HS-27A (cell line): ENCODE results near the gene DNAH6.
"Not testable (repeated sequence)": the region's sequence is repeated elsewhere in the genome, so short reads cannot be mapped to it uniquely, and the experiment has no call there.

Source experiments
- DNase-seq: peaks from one replicate; pipeline ENCODE4 v3.0.0-alpha.2; 2012; ENCODE audit warnings: low read depth, missing footprints

The DNAH6 gene

GRCh38 chr2:84755096-84755495 is 238.8 kb downstream of the DNAH6 start:
- no peak for DNase-seq

- DNase-seq = no peak
These were observed 241.3 kb downstream of the DNAH6 start for GRCh38 chr2:84757648-84758047.

GRCh38 chr2:84766791-84767190 is 250.5 kb downstream of the DNAH6 start:
- DNase-seq = no peak

- DNase-seq = no peak
These were observed 252.5 kb downstream of the DNAH6 start for GRCh38 chr2:84768840-84769239.

GRCh38 chr2:84770280-84770679 is 254.0 kb downstream of the DNAH6 start:
- no peak for DNase-seq

- no peak for DNase-seq
These were observed 255.0 kb downstream of the DNAH6 start for GRCh38 chr2:84771251-84771650.

- DNase-seq = not testable (repeated sequence)
These were observed 257.3 kb downstream of the DNAH6 start for GRCh38 chr2:84773562-84773961.

- peak; percentile 51 for DNase-seq
These were observed 259.7 kb downstream of the DNAH6 start for GRCh38 chr2:84776011-84776410.

- DNase-seq = no peak
These were observed 262.8 kb downstream of the DNAH6 start for GRCh38 chr2:84778911-84779690.

GRCh38 chr2:84779781-84780180 is 263.5 kb downstream of the DNAH6 start:
- DNase-seq = no peak

- peak; percentile 46 for DNase-seq
These were observed 265.8 kb downstream of the DNAH6 start for GRCh38 chr2:84781942-84782716.

GRCh38 chr2:84782717-84783442 is 266.6 kb downstream of the DNAH6 start:
- DNase-seq = no peak

- no peak for DNase-seq
These were observed 269.7 kb downstream of the DNAH6 start for GRCh38 chr2:84785950-84786349.

GRCh38 chr2:84786601-84787000 is 270.3 kb downstream of the DNAH6 start:
- DNase-seq = no peak

- DNase-seq = no peak
These were observed 271.7 kb downstream of the DNAH6 start for GRCh38 chr2:84788027-84788426.

GRCh38 chr2:84788498-84788897 is 272.2 kb downstream of the DNAH6 start:
- no peak for DNase-seq

GRCh38 chr2:84792856-84793522 is 276.7 kb downstream of the DNAH6 start:
- DNase-seq = no peak

GRCh38 chr2:84793641-84794040 is 277.3 kb downstream of the DNAH6 start:
- DNase-seq = no peak

- DNase-seq = no peak
These were observed 280.5 kb downstream of the DNAH6 start for GRCh38 chr2:84796798-84797197.

GRCh38 chr2:84797271-84797670 is 281.0 kb downstream of the DNAH6 start:
- no peak for DNase-seq

GRCh38 chr2:84799772-84800171 is 283.5 kb downstream of the DNAH6 start:
- no peak for DNase-seq

GRCh38 chr2:84800194-84800805 is 284.0 kb downstream of the DNAH6 start:
- no peak for DNase-seq
